ENCODE measurements around the gene LDLRAD2.
"Not testable (repeated sequence)": the region's sequence is repeated elsewhere in the genome, so short reads cannot be mapped to it uniquely, and the experiment has no call there.

LDLRAD2 gene

DNA sequence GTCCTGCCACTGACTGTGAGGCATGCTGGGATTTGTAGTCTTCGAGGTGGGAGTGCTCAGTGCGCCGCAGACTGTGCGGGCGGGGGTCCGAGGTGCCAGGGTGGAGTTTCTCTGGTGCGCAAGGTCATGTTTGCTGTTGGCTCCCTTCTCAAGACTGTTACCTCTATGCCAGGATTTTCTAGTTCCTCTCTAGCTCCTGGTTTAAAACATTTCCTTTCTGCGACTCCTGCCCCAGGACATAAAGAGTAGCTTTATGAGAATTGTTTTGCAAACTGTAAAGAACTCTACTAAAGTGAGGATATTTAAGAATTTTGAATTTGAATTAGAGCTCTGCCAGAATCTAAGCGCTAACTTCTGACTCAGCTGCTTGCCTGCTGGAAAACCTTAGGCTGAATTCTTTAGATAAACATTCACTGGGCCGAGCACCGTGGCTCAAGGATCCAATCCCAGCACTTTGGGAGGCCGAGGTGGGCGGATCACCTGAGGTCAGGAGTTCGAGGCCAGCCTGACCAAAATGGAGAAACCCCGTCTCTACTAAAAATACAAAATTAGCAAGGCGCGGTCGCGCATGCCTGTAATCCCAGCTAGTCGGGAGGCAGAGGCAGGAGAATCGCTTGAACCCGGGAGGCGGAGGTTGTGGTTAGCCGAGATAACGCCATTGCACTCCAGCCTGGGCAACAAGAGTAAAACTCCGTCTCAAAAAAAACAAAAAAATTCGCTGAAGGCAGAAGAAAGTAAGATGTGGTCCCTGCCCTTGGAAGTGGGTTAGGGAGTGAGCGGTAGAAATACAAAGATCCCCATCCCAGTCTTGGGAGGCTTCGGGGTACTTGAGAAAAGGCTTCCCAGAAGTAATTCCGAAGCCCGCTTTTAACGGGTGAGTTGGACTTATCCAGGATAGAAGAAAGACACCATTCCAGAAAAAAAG is 28.1 kb upstream of the LDLRAD2 start:
- DNase-seq (ENCODE audit: low spot score) = no peak

DNA sequence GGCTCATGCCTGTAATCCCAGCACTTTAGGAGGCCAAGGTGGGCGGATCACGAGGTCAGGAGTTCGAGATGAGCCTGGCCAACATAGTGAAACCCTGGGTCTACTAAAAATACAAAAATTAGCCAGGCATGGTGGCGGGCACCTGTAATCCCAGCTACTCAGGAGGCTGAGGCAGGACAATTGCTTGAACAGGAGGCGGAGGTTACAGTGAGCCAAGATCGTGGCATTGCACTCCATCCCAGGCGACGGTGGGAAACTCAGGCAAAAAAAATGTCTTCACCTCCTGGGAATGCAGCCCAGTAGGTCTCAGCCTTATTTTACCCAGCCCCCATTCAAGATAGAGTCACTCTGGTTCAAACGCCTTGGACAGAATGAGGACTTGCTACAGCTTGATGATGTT is 26.3 kb upstream of the LDLRAD2 start:
- DNase-seq (ENCODE audit: low spot score) = not testable (repeated sequence)

DNA sequence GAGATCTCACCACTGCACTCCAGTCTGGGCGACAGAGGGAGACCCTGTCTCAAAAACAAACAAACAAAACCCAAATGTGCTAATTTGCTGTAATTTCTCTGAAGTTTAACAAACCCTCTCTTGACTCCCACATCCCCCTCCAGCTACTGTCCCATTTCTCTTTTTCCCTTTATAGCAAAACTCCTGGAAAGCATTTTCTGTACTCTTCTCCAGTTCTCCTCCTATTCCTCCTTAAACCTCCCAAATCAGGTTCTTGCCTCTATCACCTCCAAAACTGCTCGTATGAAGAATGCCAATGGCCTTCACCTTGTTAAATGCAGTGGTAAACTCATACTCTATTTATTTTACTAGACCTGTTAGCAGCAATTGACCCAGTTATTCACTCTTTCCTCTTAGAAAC is 25.4 kb upstream of the LDLRAD2 start:
- no peak for DNase-seq (ENCODE audit: low spot score)

DNA sequence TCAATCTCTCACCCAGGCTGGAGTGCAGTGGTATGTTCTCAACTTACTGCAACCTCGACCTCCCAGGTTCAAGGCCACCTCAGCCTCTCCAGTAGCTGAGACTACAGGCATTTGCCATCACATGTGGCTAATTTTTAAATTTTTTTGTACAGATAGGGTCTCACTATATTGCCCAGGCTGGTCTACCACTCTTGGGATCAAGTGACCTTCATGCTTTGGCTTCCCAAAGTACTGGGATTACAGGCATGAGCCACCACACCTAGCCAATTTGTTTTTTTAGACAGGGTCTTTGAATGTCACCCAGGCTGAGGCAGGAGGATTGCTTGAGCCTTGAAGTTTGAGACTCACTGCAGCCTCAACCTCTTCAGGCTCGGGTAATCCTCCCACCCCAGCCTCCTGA is 19.0 kb upstream of the LDLRAD2 start:
- DNase-seq (ENCODE audit: low spot score) = no peak

DNA sequence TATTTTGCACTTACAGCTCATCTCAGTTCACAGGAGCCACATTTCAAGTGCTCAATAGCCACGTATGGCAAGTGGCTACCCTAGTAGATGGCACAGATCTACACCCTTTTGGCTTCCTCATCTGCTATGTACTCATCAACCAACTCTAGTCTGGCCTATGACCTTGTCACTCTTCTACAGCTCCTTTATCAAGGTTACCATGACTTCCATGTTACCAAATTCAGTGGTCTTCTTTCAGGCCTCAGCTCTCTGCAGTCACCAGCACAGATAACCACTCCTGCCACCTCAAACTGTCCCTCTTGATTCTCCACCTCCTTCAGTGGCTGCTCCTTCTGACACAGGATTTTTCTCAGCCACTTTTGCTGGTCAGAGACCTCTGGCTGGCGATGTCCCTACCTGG is 17.4 kb upstream of the LDLRAD2 start:
- DNase-seq (ENCODE audit: low spot score) = no peak

DNA sequence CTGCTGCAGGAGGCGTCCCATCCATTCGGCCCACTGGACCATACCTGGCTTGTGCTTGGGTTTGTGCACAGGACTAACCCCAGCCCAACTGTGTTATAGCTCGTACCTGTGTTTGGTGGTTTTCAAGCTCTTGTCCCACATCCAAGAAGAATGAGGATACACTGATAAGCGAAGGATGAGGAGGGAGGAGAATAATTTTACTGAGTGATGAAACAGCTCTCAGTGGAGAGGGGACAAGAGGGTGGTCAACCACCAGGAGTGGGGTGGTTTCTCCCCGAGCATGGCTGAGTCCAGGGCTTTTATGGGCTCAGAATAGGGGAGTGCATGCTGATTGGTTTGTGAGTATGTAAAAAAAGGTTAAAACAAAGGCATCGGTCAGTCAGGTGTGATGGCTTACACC is 17.0 kb upstream of the LDLRAD2 start:
- DNase-seq (ENCODE audit: low spot score) = no peak

DNA sequence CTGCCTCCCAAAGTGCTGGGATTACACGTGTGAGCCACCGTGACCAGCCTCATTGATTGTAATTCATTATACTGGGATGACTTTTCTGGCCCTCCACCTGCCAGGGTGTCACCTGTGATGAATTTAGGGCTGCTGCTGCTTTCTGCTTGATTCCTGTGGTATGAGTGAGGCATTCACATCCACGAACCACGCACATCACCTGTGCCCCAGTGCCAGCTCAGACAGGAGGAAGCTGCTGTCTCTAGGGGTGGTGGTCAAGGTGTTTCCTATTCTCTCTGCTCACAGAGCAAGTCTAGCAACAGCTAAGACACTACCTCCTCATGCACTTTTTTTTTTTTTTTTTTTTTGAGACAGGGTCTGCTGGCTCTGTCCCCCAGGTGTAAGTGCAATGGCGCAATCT is 12.3 kb upstream of the LDLRAD2 start:
- DNase-seq (ENCODE audit: low spot score) = no peak

DNA sequence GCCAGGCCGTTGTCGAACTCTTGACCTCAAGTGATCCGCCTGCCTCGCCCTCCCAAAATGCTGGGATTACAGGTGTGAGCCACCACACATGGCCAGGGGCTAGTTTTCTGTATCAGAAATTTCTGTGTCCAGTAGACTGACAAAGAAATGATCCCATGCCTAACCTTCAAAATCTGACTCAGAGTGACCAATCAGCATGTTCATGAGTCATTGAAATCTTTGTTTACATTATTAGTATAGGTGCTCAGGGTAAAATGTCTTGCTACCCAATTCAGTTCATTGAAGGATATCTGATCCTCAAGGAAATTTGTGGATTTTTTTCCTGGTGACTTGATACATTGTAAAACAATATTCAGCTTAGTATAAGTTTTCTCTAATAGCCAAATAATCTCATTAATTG is 11.0 kb upstream of the LDLRAD2 start:
- DNase-seq (ENCODE audit: low spot score) = no peak

DNA sequence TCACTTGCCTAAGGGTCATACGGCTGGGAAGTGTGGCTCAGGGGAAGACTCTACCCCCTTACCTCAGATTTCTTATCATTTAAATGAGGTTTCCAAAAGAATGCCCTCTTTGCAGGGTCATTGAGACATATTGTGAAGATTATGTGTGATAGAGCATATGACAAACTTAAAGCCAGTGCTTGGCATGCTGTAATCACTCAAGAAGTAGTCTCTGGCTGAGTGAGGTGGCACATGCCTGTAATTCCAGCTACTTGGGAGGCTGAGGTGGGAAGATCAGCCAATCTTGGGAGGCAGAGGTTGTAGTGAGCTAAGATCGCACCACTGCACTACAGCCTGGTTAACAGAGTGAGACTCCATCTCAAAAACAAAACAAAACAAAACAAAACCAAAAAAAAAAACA is 7.5 kb upstream of the LDLRAD2 start:
- DNase-seq (ENCODE audit: low spot score) = no peak

DNA sequence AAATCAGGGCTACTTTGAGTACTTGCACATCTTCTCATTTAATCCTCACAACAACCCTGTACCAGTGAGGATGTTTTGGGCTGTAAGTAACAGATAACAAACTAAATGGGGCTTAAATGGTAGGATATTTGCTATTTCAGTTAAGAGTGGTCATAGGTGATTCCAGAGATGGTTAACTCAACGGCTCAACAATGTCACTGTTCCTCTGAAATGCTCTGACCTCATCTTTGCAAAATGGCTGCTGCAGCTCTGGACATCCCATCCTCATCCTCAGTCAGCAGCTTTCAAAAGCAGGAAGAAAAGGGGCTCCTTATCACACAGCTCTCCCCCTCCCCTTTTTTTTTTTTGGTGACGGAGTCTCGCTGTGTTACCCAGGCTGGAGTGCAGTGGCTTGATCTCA is 1.5 kb downstream of the LDLRAD2 start:
- DNase-seq (ENCODE audit: low spot score) = no peak

DNA sequence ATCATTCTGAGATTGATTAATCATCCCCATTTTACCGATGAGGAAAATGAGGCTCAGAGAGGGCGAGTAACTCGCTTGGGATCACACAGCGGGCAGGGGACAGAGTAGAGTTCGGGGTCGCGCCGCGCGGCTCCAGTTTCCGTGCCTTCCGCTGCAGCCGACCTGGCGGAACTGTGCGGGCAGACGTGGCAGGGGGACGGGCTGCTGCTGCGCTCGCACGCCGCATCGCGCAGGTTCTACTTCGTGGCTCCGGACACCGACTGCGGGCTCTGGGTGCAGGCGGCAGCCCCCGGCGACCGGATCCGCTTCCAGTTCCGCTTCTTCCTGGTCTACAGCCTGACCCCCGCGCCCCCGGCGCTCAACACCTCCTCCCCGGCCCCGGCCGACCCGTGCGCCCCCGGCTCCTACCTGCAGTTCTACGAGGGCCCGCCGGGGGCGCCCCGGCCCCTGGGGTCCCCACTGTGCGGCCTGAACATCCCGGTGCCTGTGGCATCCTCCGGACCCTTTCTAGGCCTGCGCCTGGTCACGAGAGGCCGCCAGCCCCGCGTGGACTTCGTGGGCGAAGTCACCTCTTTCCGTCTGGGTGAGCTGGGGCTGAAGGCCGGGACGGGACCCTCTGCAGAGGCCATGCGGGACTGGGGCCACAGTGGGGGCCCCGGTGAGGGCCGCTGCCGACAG is 2.3 kb downstream of the LDLRAD2 start:
- DNase-seq (ENCODE audit: low spot score) = no peak

DNA sequence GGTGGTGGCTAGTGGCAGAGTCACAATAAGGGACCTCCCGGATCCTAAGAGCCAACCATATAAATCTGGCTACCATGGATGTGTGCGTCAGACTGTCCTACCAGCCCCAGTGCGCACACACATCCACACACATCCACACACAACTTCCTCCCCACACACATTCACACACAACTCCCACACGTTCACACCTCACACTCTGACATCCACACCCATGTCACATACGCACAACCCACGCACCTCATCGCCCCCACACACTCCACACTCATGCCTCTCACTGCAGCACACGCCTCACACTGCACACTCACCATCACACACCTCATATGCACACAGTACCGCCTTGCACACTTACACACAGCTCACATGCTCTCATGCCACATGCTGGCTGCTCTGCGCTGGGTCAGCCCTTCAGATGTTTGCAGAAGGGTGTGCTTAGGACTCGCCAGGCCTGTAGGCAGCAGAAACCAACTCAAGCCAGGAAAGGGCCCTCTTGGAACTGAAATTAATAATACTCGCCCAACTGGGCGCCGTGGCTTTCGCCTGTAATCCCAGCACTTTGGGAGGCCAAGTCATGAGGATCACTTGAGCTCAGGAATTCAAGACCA is 3.0 kb downstream of the LDLRAD2 start:
- DNase-seq (ENCODE audit: low spot score) = no peak

DNA sequence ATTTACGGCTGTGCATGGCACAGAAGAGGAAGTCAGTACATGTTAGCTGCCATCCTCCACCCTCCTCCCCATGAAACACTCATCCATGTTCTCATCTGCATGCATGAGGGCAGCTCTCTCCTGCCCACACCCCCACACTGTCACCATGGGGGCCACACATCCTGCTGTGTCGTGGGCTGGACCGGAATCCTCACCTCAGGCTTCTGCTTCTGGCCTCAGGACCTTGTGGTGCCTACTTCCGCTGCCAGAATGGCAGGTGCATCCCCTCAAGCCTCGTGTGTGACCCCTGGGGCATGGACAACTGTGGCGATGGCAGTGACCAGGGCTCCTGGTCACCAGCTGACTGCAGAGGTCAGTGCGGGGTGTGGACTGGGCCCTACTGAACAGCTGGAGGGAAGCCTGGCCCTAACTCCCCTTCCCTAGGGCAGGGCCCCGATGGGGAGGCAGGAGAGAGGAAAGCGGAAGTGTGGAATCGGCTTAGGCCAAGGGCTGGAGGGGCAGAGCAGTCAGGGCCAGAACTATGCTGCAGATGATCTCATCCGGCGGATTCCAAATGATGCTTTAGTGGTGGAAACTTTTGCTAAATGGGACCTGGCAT is 3.8 kb downstream of the LDLRAD2 start:
- DNase-seq (ENCODE audit: low spot score) = no peak

DNA sequence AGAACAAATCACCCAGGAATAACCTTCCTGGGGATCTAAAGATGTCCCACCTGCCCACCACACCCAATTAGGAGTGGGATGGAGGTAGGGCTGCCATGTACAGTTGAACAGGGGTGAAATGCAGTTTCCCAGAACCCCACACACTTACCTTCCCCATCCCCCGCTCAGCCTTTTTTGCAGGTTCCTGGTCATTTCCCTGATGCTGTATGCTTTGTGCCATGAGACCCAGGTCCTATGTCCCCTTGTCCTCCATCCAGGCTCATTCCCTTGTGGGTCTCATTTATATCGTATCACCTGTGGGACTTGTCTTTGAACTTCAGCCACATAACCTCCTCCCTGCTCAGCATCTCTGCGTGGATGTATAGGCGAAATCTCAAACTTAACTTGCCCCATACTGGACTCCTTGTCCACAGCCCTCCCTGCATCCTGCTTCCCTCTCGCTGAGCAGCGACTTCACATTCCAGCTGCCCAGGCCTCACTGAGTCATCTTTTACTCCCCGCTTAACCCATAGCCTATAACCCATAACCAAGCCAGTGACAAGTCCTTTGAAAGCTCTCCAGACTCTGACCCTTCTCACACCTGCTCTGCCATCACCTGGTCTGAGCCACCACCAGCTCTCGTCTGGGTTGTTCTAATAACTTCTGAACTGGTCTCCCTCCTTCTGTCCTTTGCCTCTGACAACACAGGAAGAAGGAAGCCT is 4.7 kb downstream of the LDLRAD2 start:
- DNase-seq (ENCODE audit: low spot score) = no peak

DNA sequence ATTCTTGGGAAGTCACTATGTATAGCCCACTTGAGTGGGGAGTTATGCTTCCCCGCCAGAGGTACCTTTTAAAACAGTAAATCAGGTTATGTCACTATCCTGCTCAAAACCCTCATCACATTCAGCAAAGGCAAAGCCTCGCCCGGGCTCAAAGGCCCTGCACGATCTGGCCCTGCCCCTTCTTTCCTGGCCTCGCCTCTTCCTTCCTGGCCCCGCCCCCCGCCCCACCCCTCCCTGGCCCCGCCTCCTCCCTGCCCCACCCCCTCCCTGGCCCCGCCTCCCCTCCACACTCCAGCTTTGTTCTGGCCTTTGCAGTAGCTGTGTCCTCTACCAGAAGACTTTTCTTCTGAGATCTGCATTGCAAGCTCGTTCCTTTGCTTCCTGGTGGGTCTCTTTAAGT is 6.6 kb downstream of the LDLRAD2 start:
- peak; percentile 44 for DNase-seq (ENCODE audit: low spot score)

DNA sequence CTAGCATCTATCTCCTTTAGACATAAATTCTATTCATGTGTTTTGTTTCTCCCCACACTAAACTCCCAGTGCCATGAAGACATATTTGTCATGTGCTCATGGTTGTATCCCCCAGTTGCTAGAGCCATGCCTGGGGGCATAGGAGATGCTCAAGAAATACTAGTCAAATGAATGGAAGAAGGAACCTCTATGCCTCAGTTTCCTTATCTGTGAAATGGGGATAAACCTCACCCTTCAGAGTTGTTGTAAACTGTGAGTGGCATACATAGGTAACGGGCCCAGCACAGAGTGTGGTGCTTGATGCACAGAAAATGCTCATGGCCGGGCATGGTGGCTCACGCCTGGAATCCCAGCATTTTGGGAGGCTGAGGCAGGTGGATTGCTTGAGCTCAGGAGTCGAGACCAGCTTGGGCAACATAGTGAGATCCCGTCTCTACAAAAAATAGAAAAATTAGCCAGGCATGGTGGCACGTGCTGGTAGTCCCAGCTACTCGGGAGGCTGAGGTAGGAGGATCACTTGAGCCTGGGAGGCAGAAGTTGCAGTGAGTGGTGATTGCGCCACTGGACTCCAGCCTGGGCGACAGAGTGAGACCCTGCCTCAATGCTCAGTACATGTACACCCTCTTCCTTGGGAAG is 8.7 kb downstream of the LDLRAD2 start:
- no peak for DNase-seq (ENCODE audit: low spot score)

DNA sequence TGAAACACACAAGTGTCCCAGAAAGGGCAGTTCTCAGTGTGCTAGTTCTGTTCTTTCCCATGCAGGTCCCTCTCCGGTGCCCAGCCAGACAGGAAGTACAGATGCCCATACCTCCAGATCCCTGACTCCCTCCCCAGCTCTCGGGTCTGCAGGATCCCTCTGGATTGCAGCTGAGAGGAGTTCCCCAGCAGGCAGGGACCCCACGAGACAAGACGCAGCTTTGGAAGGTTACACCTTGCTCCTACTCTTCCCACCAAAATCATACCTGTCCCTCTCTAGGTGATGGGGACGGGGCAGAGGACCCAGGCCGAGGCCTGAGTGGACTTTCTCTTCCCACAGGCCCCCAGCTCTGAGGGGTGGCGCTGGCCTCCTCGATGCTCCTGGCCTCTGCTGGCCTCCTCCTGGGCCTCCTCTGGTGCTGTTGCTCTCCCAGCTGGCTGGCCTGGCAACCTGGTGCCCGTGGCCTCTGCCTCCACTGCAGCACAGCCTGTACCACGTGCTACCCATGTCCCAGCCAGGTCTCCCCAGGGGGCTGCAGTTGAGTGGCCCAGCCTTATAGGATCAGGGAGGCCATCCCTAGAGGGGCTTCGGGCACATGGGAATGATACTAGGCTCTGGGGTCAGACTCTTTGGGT is 9.4 kb downstream of the LDLRAD2 start:
- no peak for DNase-seq (ENCODE audit: low spot score)

DNA sequence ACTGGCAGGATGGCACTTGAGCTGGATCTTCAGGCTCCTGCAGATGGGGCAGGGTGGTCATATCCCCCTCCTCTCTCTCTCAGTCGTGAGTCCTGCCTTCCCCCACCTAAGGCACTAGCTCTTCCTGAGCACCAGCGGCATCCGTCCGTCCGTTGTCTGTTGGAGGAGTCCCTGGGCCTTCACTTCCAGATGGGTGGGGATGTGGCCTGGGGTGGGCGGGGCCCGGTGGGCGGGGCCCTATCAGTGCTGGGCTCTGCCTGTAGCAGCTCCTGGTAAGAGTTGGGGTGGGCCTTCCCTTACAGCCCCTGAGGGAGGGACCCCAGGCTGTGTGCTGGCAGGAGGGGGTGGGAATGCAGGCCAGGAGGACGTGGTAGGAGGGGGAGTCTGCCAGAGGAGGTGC is 10.3 kb downstream of the LDLRAD2 start:
- no peak for DNase-seq (ENCODE audit: low spot score)

DNA sequence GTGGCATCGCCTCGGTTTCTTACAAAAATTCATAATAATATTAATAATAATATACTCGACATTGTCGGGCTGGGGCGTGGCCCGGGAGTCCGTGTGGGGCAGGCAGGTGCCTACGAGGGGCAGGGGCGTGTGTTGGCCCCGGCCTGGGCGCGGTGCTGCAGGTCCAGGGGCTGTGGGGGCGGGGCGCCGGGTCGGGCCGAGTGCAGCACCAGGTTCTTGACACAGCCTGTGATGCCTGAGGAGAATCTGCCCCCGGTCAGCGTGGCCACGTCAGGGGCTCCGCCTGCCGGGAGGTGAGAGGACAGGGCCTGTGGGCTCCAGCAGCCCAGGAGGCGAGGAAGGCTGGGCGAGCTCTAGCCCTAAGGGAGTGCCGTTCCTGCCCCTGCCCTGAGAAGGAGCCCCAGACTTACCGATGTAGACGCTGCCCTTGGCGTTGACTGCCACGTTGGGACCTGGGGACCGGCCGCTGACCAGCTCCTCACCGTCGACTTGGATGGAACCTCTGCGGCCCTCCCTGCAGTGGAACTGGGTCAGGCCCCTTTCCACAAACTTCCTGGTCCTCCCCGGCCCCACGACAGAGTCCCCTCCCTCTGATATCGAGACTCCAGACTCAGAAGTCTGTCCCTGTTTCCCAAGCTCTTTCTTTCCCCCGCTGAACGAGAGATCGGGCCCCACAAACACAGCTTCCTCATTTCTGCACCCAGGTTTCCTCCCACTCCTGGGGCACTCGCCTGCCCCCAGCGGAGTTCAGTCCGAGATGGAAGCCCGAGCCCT is 11.3 kb downstream of the LDLRAD2 start:
- DNase-seq (ENCODE audit: low spot score) = no peak

DNA sequence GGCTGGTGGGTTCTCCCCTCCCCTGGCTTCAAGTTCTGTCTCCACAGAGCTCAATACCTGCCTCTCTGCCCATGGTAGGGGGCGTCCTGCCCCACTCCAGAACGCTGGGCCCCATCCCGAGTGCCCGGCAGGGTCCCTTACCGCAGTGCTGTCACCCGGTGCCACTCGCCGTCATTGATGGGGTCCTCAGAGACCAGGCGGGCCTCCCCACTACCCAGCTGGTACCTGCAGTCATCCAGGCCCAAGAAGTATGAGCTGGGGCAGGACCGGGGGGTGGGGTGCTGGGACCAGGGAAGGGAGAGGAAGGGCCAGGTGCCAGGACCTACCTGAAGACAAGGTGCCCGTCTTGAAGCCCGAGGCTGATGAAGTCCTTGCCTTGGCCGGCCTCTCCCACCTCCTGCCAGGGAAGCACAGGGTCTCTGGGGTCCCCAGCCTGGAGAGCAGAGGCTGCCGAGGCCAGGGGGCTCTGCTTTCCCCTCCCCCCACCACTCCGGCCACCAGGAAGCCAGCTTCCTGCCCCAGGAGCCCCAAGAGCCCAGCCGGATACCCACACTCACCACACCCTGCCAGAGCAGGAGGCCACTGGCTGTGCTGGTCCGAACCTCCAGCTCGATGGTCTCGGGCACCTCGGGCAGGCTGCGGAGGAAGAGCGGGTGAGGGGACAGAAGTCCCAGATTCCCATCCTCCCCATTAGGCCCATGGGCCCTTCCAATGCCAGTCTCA is 12.1 kb downstream of the LDLRAD2 start:
- no peak for DNase-seq (ENCODE audit: low spot score)
